ENCODE results near the gene FOSL1. TPM values are rescaled to one million over a fixed set of nuclear protein-coding genes. Genes with fewer than 3 reads are reported as not detected.

The FOSL1 gene
- total and polyA plus RNA-seq, 2 donors (not counting 3 experiments of a cell fraction or from before 2014, with no cell fraction given), result 18.1 to 53.8 TPM

GRCh38 chr11:65945430-65945911, 45.3 kb upstream of the FOSL1 start, which contains the start of gene TSGA10IP:
Gene TSGA10IP, plus strand, starts transcription at chr11:65945480. Its CDS starts 196 bp downstream, at chr11:65945676.
- Histone ChIP-seq H3K4me2 (ENCODE audit: insufficient read depth, low read length) (no peak within 1 kb of the TSS), H3K79me2 (ENCODE audit: control insufficient read depth, insufficient read depth, low read length) (no peaks in the 10 kb centered on the region), H3K27ac (ENCODE audit: insufficient read depth, low read depth, low read length) (no peak within 1 kb of the TSS), H3K9ac (replicated peaks; ENCODE audit: extremely low read depth, insufficient read depth, low read length) (no peak within 1 kb of the TSS), H3K36me3 (ENCODE audit: control insufficient read depth in 2 of 2, extremely low read depth in 1 of 2, insufficient read depth in 2 of 2, low read length in 2 of 2) (no peaks in the 10 kb centered on the region), H2AFZ (ENCODE audit: low read depth, low read length) (no peak within 1 kb of the TSS), H3K9me3 (replicated peaks; ENCODE audit: control insufficient read depth, insufficient read depth, low read length) (no peaks in the 10 kb centered on the region), H3K4me3 (replicated peaks in 1 of 3; ENCODE audit: insufficient read depth in 1 of 3, low read depth in 1 of 3, low read length in 3 of 3) (no peak within 1 kb of the TSS), H3K27me3 (ENCODE audit: control insufficient read depth in 2 of 2, insufficient read depth in 2 of 2, low read length in 2 of 2) (no peaks in the 10 kb centered on the region), H3K9me1 (replicated peaks; ENCODE audit: control insufficient read depth, extremely low read depth, insufficient read depth, low read length) (no peaks in the 10 kb centered on the region), H3K4me1 (ENCODE audit: control insufficient read depth, extremely low read depth, insufficient read depth, low read length) (peaks cover 7% of the 10 kb centered on the region), H4K20me1 (replicated peaks; ENCODE audit: control insufficient read depth, extremely low read depth, insufficient read depth, low read length) (no peaks in the 10 kb centered on the region)
- FAIRE-seq, result no peak
- no peak for DNase-seq (ENCODE audit: low read depth, low spot score)
- POLR2A ChIA-PET, result no interaction called here
- CTCF ChIA-PET, result interaction anchor here (0.6 kb wide), 1 partner anchor 10 kb away, joined by 3 read pairs; no protein-coding TSS in a partner anchor
- no peak for TF ChIP-seq FOS (IDR thresholded peaks at IDR 0.05; ENCODE audit: borderline replicate concordance, insufficient read depth, low read length)
- TF ChIP-seq MYC (IDR thresholded peaks at IDR 0.05; ENCODE audit: low read depth, low read length), result no peak
- no peak for TF ChIP-seq JUN (IDR thresholded peaks at IDR 0.05; ENCODE audit: borderline replicate concordance, insufficient read depth, insufficient read length, low read depth)
- TF ChIP-seq POLR2A (IDR thresholded peaks at IDR 0.05; ENCODE audit: low read depth, low read length), result no peak
- no peak for TF ChIP-seq GATA2 (IDR thresholded peaks at IDR 0.05; ENCODE audit: insufficient read depth, insufficient read length, low read depth, low read length)
- no peak for TF ChIP-seq EZH2 (IDR thresholded peaks at IDR 0.05; ENCODE audit: borderline replicate concordance, low read depth, low read length, severe bottlenecking)
- TF ChIP-seq MAX (IDR thresholded peaks at IDR 0.05; ENCODE audit: insufficient read depth, insufficient read length), result no peak
- TF ChIP-seq CTCF (IDR thresholded peaks at IDR 0.05; ENCODE audit: extremely low read depth in 1 of 2, insufficient read depth in 1 of 2, low read depth in 1 of 2, low read length in 2 of 2), result no peak
- TF ChIP-seq POLR2AphosphoS5 (IDR thresholded peaks at IDR 0.05; ENCODE audit: insufficient read depth, low read depth, low read length), result no peak
- dilution Hi-C loops (cut with MboI; ENCODE audit: extremely low pct_ligation_motif_present, low sequenced_read_pairs) (no loop called here), intact Hi-C loops (cut with micrococcal nuclease) (no loop called here)
- no TSS peak for BruUV-seq (replicated peaks)

Data from endothelial cell of umbilical vein (primary cell).